SIG-M5 treated with dmso at 0.1 percent for 504 hours (cell line): Measurements from ENCODE around the gene D2HGDH.
"Not testable (repeated sequence)": the region's sequence is repeated elsewhere in the genome, so short reads cannot be mapped to it uniquely, and the experiment has no call there.

ENCODE experiments used
- DNase-seq: peaks from one replicate; lab custom pipeline; 2025; ENCODE audit not compliant: unreplicated experiment; lab: John Stamatoyannopoulos, UW

The D2HGDH gene

DNA sequence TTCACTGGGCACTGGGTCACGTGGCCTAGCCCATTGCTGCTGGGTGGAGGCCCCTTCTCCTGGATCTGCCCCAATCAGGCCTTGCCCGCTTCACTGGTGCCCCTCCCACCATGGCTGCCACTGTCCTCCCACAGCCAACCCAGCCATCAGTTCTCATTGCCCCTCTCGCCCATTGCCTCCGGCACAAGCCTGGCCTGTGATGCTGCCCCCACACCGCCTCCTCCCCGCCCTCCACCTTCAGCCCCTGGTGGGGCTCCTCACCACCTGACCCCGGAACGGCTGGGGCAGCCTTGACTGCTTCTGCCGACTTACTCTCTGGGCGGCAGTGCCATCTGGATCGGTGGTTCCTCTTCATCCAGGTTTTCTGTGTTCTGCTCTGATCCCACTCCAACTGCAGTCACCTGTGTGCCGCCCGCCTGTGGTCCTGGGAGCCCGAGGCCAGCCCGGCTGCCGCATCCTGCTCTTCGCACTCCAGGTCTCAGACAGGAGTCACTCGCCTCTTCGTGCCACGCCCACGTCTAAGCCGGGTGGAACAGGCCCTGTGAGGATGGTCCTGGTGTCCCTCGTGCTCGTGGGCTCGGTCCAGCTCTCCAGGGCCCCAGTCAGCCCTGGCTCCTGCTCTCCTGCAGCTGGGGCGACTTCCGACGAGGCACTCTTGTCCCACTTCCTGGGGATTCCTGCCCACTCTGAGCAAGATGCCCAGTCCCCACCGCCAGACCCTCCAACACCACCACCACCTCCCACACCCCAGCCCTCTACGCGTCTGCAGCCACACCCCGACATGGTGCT is 14.2 kb downstream of the D2HGDH start:
- DNase-seq, result no peak

DNA sequence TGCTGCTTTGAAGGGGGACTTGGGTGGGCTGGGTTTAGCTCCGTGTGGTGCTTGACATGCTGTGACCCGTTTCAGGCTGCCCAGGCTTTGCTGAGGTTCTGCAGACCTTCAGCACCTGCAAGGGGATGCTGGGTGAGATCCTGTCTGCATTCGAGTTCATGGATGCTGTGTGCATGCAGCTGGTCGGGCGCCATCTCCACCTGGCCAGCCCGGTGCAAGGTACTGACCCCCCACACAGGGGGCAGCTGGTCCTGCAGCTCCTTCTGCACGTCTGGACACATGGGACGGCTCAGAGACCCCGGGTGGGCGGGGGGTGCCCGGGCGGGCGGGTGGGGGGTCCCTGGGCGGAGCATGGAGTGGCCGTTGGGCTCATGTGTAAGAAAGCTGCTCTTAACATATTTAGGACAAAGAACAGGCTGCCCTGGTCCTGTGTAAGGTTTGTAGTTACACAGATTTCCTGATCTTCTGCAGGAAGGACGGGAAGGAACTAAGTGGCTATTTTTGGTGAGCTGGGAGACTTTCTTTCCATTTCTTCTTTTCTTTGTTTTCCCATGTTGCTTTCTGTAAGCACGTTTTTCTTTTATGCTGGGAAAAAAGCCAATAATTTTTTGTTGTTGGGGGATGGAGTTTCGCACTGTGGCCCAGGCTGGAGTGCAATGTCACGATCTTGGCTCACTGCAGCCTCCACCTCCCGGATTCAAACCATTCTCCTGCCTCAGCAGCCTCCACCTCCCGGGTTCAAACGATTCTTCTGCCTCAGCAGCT is 15.8 kb downstream of the D2HGDH start:
- DNase-seq, result no peak

DNA sequence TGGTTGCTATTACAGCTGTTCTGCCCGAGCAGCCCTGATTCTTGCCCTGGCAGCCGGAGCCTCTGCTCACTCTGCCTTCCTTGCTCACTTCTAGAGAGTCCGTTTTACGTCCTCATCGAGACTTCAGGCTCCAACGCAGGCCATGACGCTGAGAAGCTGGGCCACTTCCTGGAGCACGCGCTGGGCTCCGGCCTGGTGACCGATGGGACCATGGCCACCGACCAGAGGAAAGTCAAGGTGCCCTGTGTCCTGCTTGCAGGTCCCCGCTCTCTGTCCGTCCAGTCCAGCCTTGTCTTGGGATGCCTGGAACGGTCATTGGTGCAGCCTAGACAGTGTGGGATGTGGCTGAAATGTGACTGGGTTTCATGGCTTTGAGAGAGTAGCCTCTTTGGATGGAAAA is 16.7 kb downstream of the D2HGDH start:
- no peak for DNase-seq

DNA sequence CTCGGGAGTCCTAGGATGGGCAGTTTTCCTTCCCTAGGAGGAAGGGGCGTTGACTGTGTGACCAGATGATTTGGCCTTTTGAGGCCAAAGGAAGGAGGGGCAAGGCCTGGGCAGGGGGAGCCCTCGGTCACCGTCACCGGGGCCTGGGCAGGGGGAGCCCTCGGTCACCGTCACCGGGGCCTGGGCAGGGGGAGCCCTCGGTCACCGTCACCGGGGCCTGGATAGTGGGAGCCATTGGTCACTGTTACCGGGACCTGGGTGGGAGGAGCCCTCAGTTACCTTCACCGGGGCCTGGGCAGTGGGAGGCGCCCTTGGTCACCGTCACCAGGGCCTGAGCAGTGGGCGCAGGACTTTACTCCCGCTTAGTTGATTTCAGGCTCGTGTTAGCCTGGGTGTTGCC is 17.3 kb downstream of the D2HGDH start:
- DNase-seq, result no peak

DNA sequence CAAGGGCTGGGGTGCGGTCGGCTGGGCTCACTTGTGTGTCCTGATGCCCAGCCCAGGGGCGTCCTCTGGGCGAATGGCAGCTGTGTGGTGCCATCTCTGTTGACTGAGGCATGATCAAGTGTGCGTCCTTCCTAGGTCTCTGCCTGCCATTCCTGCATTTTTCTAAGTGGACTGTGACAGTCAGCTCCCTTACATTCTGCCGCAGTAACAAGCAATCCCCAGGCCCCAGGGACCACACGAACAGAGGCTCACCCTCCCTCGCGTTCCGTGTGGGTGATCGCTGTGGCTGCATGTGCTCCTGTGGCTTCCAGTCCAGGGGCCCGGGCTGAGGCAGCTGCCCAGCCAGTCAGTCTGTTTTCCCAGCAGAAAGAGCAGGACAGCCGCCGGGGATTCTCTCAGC is 17.8 kb downstream of the D2HGDH start:
- no peak for DNase-seq

DNA sequence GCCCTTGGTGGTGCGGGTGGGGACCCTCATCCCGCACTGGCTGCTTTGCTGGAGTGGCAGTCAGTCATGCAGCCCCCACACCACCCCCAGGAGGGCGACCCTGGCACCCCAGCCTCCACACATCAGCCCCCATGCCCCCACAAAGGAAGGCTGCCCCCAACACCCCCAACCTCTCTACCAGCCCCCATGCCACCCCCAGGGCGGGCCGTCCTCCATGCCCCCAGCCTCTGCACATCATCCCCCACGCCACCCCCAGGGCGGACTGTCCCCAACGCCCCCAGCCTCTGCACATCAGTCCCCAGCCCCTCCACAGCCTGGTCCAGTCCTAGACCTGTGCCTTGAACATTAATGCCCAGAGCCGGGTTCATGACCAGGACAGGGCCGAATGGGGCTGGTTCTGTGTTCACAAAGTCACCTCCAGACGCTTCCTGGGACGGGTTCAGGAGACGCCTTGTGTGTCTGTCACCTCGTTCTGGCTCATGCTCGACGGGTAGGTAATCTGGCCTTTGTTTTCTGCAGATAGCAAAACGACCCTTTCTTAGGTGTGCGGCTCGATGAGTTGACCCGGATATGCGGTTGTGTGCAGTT is 18.4 kb downstream of the D2HGDH start:
- DNase-seq, result no peak

DNA sequence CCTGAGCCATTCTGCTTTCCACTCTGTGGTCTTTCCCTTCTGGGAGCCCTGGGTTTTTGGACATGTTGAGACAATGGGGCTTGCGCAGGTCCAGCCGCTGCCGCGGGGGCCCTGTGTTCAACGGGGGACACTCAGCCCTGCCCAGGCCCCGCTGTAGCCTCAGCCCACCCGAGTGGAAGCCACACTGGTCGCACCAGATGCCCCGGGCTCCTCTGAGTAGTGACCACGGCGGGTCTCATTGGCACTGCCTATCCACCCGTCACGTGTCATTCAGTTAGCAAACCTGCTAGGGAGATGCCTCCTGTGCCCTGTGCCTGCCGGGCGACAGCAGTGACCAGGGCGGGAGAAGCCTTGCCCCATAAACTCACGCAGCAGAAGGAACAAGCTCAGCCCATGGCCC is 19.1 kb downstream of the D2HGDH start:
- DNase-seq, result no peak

DNA sequence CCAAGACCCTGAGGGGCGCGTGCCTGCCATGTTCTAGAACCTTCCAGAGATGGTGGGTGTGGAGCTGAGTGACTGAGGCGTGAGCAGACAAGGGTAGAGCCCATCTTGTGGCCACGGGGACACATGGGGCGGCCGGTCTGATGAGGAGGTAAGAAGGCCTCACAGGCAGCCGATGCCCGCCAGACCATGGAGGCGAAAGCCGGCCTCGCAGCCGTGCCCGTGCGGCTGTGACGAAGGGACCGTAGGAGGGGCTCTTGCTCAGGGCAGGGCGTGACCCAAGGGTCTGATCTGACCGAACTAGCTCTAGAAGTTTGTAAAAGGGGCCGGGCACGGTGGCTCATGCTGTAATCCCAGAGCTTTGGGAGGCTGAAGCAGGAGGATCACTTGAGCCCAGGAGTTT is 19.6 kb downstream of the D2HGDH start:
- DNase-seq, result no peak

DNA sequence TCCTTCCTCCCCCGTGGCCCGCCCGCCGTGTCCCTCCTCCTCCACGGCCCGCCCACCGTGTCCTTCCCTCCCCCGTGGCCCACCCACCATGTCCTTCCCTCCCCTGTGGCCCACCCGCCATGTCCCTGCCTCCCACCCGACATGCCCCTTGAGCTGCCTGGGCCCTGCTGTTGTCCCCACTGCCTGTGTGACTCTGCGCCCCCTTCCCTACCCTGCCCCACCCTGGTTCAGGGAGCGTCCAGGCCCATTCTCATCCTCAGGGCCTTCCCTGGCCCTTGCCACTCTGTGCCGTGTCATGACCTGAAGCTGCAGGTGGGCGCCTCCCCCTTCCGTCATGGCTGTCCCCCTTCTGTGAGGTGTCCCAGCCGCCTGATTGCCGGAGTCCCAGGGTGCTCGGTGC is 20.7 kb downstream of the D2HGDH start:
- no peak for DNase-seq

DNA sequence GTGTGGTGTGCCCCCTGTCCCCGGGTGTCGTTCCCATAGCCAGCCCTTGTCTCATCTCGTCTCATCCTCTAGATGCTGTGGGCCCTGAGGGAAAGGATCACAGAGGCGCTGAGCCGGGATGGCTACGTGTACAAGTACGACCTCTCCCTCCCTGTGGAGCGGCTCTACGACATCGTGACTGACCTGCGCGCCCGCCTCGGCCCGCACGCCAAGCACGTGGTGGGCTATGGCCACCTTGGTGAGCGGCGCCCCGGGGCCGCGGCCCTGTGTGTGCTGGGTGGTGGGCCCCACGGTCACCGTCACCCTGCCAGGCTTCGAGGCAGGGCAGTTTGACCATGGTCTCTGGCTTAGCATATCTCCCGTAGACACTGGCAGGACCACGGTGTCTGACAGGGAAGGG is 21.3 kb downstream of the D2HGDH start:
- no peak for DNase-seq

DNA sequence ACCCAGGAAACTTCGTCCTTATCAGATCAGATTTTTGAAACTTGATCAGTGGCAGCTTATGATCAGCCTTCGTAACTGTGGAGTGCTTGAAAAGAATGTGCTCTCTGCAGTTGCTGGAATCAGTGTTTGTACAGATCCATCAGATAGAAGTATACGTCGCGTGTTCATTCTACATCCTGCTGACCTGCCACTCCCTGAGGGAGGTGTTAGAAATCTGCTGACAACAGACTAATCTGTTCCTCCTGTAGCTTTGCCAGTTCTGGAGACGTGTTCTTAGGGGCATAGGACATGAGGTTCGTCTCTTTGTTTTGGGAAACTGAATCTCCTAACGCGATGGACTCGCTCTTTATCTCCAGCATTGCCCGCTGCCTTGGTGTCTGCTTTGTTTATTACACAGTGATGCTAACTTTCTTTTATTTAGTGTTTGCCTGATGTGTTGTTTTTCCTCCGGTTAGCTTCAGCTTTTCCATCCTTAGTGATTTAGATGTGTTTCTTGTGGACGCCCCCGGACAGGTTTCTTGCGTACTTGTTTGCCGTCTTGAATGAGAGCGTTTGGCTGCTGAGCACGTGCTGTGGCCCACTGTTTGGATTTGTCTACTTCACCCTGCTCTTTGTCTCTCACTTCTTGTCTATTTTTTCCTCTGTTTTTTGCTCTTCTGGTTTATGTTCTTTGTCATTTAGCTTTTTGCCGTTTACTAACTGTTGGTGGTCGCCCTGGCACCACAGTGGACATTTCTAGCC is 24.8 kb downstream of the D2HGDH start:
- no peak for DNase-seq

DNA sequence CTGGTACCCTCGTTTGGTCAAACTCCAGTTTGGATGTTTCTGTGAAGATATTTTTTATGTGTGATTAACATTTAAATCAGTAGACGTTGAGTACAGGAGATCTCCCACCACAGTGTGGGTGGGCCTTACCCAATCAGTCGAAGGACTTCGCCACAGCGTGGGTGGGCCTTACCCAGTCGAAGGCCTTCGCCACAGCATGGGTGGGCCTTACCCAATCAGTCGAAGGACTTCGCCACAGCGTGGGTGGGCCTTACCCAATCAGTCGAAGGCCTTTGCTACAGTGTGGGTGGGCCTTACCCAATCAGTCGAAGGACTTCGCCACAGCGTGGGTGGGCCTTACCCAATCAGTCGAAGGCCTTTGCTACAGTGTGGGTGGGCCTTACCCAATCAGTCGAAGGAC is 25.5 kb downstream of the D2HGDH start:
- DNase-seq, result not testable (repeated sequence)

DNA sequence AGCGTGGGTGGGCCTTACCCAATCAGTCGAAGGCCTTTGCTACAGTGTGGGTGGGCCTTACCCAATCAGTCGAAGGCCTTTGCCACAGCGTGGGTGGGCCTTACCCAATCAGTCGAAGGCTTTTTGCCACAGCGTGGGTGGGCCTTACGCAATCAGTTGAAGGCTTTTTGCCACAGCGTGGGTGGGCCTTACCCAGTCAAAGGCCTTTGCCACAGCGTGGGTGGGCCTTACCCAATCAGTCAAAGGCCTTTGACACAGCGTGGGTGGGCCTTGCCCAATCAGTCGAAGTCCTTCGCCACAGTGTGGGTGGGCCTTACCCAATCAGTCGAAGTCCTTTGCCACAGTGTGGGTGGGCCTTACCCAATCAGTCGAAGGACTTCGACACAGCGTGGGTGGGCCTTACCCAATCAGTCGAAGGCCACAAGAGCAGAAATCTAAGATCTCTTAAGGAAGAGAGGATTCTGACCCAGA is 25.9 kb downstream of the D2HGDH start:
- no peak for DNase-seq

DNA sequence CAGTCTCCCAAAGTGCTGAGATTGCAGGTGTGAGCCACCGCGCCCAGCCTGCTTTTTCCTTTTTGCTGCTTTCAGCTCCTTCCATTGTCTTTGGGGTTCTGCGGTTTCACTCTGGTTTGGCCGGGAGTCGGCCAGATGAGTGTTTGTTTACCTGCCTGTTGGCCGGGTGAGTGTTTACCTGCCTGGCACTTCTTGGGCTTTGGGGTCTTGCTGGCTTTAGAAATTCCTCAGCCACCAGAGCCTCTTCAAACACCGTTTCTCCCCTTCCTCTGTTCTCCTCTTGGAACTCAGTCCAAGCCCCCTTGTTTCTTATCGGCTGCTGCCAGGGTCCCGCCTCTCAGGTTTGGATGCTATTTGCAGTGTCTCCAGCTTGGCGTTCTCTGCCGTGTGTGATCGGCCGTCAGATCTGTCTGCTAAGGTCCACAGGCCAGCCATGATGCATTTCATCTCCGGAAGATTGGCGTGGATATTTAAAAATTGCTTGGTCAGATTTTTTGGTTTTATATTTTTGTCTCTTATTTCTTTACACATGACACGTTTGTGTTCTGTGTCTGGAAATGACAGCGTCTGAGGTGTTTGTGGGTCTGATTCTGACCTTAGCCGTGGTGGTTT is 28.0 kb downstream of the D2HGDH start:
- DNase-seq, result no peak

DNA sequence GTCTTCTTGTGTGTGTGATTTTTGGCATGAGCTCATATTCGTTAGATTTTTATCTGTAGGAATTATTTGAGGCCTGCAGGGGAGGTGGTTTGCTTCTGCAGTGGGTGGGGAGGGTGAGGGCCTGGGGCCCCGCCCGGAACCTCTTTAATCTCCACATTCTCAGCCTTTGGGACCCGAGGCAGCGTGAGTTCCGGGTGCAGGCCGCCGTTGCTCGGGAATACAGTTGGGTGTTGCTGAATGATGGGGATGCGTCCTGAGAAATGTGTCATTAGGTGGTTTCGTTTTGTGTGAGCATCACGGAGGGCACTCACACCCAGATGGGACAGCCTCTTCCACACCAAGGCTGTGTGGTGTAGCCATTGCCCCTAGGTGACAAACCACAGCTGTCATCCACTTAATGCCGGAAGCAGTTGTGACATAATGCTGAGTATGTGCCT is 28.5 kb downstream of the D2HGDH start:
- no peak for DNase-seq

DNA sequence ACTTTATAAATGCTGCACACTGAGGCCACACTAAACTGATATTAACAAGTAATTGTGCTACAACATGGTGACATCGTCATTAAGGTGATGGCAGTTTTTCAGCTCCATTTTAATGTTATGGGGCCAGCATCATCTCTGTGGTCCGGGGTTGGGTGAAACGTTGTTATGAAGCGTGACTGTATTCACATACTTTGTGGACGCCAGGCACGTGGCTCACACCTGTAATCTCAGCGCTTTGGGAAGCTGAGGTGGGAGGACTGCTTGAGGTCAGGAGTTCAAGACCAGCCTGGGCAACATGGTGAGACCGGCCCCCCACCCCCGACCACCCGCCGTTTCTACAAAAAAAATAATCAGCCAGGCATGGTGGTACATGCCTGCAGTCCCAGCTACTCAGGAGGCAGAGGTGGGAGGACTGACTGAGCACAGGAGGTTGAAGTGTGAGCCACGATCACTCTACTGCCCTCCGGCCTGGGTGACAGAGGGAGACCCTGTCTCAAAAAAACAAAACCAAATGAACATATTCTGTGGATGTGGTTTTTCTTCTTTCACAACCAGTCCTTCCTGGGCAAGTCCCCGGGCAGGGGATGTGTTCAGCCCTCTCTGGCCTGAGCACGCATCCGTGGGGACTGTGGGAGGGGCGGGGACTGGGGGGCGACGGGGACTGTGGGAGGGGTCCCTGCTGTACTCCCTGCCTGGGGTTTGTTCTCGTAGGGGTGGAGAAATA is 29.3 kb downstream of the D2HGDH start:
- no peak for DNase-seq

DNA sequence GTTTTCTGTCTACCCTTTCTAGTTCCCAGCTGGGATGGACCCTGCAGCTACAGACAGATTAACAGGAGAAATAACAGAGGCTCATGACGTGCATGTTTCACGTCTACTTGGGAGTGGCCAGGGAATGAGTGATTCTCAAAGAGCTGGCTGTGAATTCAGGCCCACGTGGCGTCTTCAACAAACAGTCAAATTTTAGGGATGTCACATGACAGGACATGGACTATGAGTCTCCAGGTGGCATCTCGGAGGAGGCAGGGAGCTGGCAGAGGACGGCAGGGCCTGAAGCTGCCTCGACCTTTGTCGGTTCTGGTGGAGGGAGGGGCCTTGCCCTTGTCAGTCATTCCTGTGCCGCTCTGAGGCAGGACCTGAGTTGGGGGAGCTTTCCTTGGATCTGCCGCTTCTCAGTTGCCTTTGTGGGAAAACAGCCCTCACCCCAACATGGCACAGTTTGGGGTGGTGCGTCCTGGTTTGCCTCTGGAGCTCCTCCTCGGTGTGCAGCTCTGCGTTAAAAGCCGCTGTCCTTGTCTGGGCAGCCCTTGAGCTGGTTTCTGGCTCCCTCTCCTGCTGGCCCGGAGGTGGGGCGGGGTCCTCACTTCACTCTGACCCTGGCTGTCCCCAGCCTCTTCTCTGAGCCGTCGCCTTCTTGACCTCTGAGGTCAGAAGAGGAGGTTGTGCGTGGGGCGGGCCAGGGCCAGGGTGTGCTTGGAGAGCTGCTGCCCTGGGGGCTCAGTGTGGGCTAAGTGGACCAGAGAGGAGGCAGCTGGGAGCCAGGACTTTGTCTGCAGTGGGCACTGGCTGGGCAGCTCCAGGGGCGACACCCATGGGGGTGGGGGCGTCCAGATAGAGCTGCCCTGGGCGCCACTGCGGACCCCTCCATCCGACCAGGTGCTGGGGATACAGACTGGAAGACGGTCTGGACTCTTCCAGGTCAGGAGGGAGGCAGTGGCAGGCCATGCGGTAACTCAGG is 30.1 kb downstream of the D2HGDH start:
- DNase-seq, result no peak

DNA sequence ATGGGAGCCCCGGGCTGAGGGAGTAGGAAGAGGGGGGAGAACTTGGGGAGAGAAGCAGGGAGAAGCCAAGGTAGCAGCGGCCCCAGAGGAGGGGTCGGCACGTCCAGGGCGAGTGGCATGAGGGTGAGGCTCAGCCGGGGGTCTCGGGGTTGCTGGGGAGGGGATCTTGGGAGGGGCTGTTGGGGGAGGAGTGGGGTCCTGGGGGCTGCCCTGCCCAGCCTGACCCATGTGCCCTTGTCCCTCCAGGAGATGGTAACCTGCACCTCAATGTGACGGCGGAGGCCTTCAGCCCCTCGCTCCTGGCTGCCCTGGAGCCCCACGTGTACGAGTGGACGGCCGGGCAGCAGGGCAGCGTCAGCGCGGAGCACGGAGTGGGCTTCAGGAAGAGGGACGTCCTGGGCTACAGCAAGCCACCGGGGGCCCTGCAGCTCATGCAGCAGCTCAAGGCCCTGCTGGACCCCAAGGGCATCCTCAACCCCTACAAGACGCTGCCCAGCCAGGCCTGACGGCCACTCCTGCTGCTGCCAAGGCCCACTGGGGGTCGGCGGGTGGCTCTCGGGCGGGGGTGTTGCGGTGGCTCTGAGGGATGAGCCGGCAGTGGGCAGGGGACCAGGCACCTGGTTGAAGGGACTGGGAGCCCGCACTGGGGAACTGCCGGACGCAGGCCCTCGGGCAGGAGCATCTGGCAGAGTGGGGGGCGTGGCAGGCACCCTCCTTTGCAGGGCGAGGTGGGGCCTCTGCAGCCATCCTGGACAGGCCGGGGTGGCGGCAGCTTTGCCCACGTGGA is 33.2 kb downstream of the D2HGDH start:
- no peak for DNase-seq
